ENCODE results near the gene FBXO11. TPM values are rescaled to one million over a fixed set of nuclear protein-coding genes. Genes with fewer than 3 reads are reported as not detected.

FBXO11 gene
- total RNA-seq, 2 donors from 2014 or later = 50.3 to 59.7 TPM

- H3K36me3 Mint-ChIP-seq (ENCODE audit: insufficient read depth in 2 of 2) = peaks cover 2 to 7% of the 10 kb centered on the region in 2 donors
- no peaks in the 10 kb centered on the region for H3K9me3 Mint-ChIP-seq
- H3K27ac Mint-ChIP-seq = no peak overlapping the region
- no peaks in the 10 kb centered on the region for H3K27me3 Mint-ChIP-seq (ENCODE audit: low read depth)
- DNase-seq = no peak
- H3K4me1 Mint-ChIP-seq (ENCODE audit: low read depth) = peaks cover 73% of the 10 kb centered on the region
- no peak for ATAC-seq (replicated peaks in 1 of 2)
- H3K4me3 Mint-ChIP-seq = peak overlapping the region; percentile 6 to 9
Measured at GRCh38 chr2:47891369-47892337, 14.6 kb downstream of the FBXO11 start.

GRCh38 chr2:47890711-47891368 lies 15.5 kb downstream of the FBXO11 start:
- Mint-ChIP-seq H3K36me3 (ENCODE audit: insufficient read depth in 2 of 2) (peaks cover 2 to 7% of the 10 kb centered on the region in 2 donors), H3K4me1 (ENCODE audit: low read depth) (peaks cover 65% of the 10 kb centered on the region), H3K4me3 (no peak overlapping the region), H3K27ac (no peak overlapping the region), H3K27me3 (ENCODE audit: low read depth) (no peaks in the 10 kb centered on the region), H3K9me3 (no peaks in the 10 kb centered on the region)
- ATAC-seq (replicated peaks in 1 of 2) (no peak), DNase-seq (no peak)

- H3K4me3 Mint-ChIP-seq = peak overlapping the region in 1 of 2 donors; percentile 44
- H3K27me3 Mint-ChIP-seq (ENCODE audit: low read depth) = no peaks in the 10 kb centered on the region
- H3K9me3 Mint-ChIP-seq = no peaks in the 10 kb centered on the region
- peaks cover 62% of the 10 kb centered on the region for H3K4me1 Mint-ChIP-seq (ENCODE audit: low read depth)
- DNase-seq (no peak), ATAC-seq (replicated peaks in 1 of 2) (peak in 1 of 2 donors; percentile 32)
- H3K36me3 Mint-ChIP-seq (ENCODE audit: insufficient read depth in 2 of 2) = peaks cover 2 to 11% of the 10 kb centered on the region in 2 donors
- H3K27ac Mint-ChIP-seq = peak overlapping the region; percentile 93
Measured at GRCh38 chr2:47888581-47889280, 17.6 kb downstream of the FBXO11 start.

GRCh38 chr2:47876912-47877311 lies 29.4 kb downstream of the FBXO11 start:
- no peak overlapping the region for H3K4me3 Mint-ChIP-seq
- no peaks in the 10 kb centered on the region for H3K27me3 Mint-ChIP-seq (ENCODE audit: low read depth)
- no peaks in the 10 kb centered on the region for H3K9me3 Mint-ChIP-seq
- H3K36me3 Mint-ChIP-seq (ENCODE audit: insufficient read depth in 2 of 2) = peaks cover 0 to 11% of the 10 kb centered on the region in 2 donors
- H3K4me1 Mint-ChIP-seq (ENCODE audit: low read depth) = peaks cover 66% of the 10 kb centered on the region
- no peak for ATAC-seq (replicated peaks in 1 of 2)
- peak overlapping the region; percentile 58 for H3K27ac Mint-ChIP-seq
- no peak for DNase-seq

GRCh38 chr2:47872941-47873340 lies 33.4 kb downstream of the FBXO11 start:
- peaks cover 67% of the 10 kb centered on the region for H3K4me1 Mint-ChIP-seq (ENCODE audit: low read depth)
- H3K36me3 Mint-ChIP-seq (ENCODE audit: insufficient read depth in 2 of 2) = peaks cover 2 to 18% of the 10 kb centered on the region in 2 donors
- peak overlapping the region; percentile 22 for H3K27ac Mint-ChIP-seq
- no peaks in the 10 kb centered on the region for H3K9me3 Mint-ChIP-seq
- H3K4me3 Mint-ChIP-seq = no peak overlapping the region
- DNase-seq = no peak
- no peaks in the 10 kb centered on the region for H3K27me3 Mint-ChIP-seq (ENCODE audit: low read depth)
- ATAC-seq (replicated peaks in 1 of 2) = no peak

- Mint-ChIP-seq H3K36me3 (ENCODE audit: insufficient read depth in 2 of 2) (peaks cover 2 to 14% of the 10 kb centered on the region in 2 donors), H3K27me3 (ENCODE audit: low read depth) (no peaks in the 10 kb centered on the region), H3K27ac (peak overlapping the region; percentile 36), H3K9me3 (no peaks in the 10 kb centered on the region), H3K4me3 (no peak overlapping the region), H3K4me1 (ENCODE audit: low read depth) (peaks cover 67% of the 10 kb centered on the region)
- ATAC-seq (replicated peaks in 1 of 2) = peak in 1 of 2 donors; percentile 53
- DNase-seq = no peak
Measured at GRCh38 chr2:47870641-47871540, 35.4 kb downstream of the FBXO11 start.

- no peak overlapping the region for H3K4me3 Mint-ChIP-seq
- no peak for ATAC-seq (replicated peaks in 1 of 2)
- H3K27ac Mint-ChIP-seq = peak overlapping the region; percentile 7
- peaks cover 2 to 15% of the 10 kb centered on the region in 2 donors for H3K36me3 Mint-ChIP-seq (ENCODE audit: insufficient read depth in 2 of 2)
- no peaks in the 10 kb centered on the region for H3K9me3 Mint-ChIP-seq
- peaks cover 70% of the 10 kb centered on the region for H3K4me1 Mint-ChIP-seq (ENCODE audit: low read depth)
- DNase-seq = no peak
- no peaks in the 10 kb centered on the region for H3K27me3 Mint-ChIP-seq (ENCODE audit: low read depth)
Measured at GRCh38 chr2:47869859-47870595, 36.3 kb downstream of the FBXO11 start.

- Mint-ChIP-seq H3K27ac (peak overlapping the region; percentile 88), H3K9me3 (no peaks in the 10 kb centered on the region), H3K4me3 (no peak overlapping the region), H3K27me3 (ENCODE audit: low read depth) (no peaks in the 10 kb centered on the region), H3K36me3 (ENCODE audit: insufficient read depth in 2 of 2) (peaks cover 2 to 10% of the 10 kb centered on the region in 2 donors), H3K4me1 (ENCODE audit: low read depth) (peaks cover 74% of the 10 kb centered on the region)
- no peak for ATAC-seq (replicated peaks in 1 of 2)
- no peak for DNase-seq
Measured at GRCh38 chr2:47868611-47869352, 37.5 kb downstream of the FBXO11 start.

GRCh38 chr2:47867205-47867604 lies 39.1 kb downstream of the FBXO11 start:
- peaks cover 2 to 10% of the 10 kb centered on the region in 2 donors for H3K36me3 Mint-ChIP-seq (ENCODE audit: insufficient read depth in 2 of 2)
- H3K4me3 Mint-ChIP-seq = peak overlapping the region in 1 of 2 donors; percentile 19
- peak overlapping the region; percentile 77 for H3K27ac Mint-ChIP-seq
- no peak for DNase-seq
- H3K9me3 Mint-ChIP-seq = no peaks in the 10 kb centered on the region
- peaks cover 68% of the 10 kb centered on the region for H3K4me1 Mint-ChIP-seq (ENCODE audit: low read depth)
- ATAC-seq (replicated peaks in 1 of 2) = peak in 1 of 2 donors; percentile 54
- no peaks in the 10 kb centered on the region for H3K27me3 Mint-ChIP-seq (ENCODE audit: low read depth)

GRCh38 chr2:47864566-47864965 lies 41.7 kb downstream of the FBXO11 start:
- H3K36me3 Mint-ChIP-seq (ENCODE audit: insufficient read depth in 2 of 2) = peaks cover 2 to 3% of the 10 kb centered on the region in 2 donors
- H3K9me3 Mint-ChIP-seq = no peaks in the 10 kb centered on the region
- no peak for ATAC-seq (replicated peaks in 1 of 2)
- DNase-seq = no peak
- no peak overlapping the region for H3K4me3 Mint-ChIP-seq
- H3K27me3 Mint-ChIP-seq (ENCODE audit: low read depth) = no peaks in the 10 kb centered on the region
- H3K27ac Mint-ChIP-seq = no peak overlapping the region
- H3K4me1 Mint-ChIP-seq (ENCODE audit: low read depth) = peaks cover 50% of the 10 kb centered on the region

- Mint-ChIP-seq H3K36me3 (ENCODE audit: insufficient read depth in 2 of 2) (peaks cover 0 to 1% of the 10 kb centered on the region in 2 donors), H3K9me3 (no peaks in the 10 kb centered on the region), H3K4me3 (no peak overlapping the region), H3K4me1 (ENCODE audit: low read depth) (peaks cover 45% of the 10 kb centered on the region), H3K27me3 (ENCODE audit: low read depth) (no peaks in the 10 kb centered on the region), H3K27ac (no peak overlapping the region)
- no peak for ATAC-seq (replicated peaks in 1 of 2)
- DNase-seq = no peak
Measured at GRCh38 chr2:47862949-47863348, 43.3 kb downstream of the FBXO11 start.
